SK-N-SH (cell line): ENCODE data around the gene LEFTY1. TPM values are rescaled to one million over a fixed set of nuclear protein-coding genes. Genes with fewer than 3 reads are reported as not detected.

Experiments used
- CTCF ChIA-PET: fragments of 300-600, 350-600 bp; formaldehyde crosslinking; extraction: SDS; loops from one replicate; lab custom pipeline; 2021; lab: Yijun Ruan, JAX
- POLR2A ChIA-PET: fragments of 350-600 bp; sonication (Branson Sonifier 250); formaldehyde crosslinking; extraction: SDS; loops from one replicate; lab custom pipeline; 2020; ENCODE audit warnings: antibody characterized with exemption, inconsistent platforms; lab: Yijun Ruan, JAX
- DNase-seq: peaks from one replicate; pipeline ENCODE4 v3.0.0; 2012
- H2AFZ ChIP-seq: fragments of 200-600 bp; sonication (generic); 2 replicates; pipeline ENCODE4 v1.8.1; 2016; ENCODE audit warnings: antibody characterized with exemption, mild to moderate bottlenecking, low read depth
- H3F3A ChIP-seq: fragments of 200-600 bp; sonication (generic); replicated peaks from 2 replicates; pipeline ENCODE3; 2016; ENCODE audit warnings: antibody characterized with exemption, mild to moderate bottlenecking; ENCODE audit not compliant: insufficient read depth
- H3K27ac ChIP-seq, 2 experiments: fragments of 200-500 bp in 1 of 2; fragments of 200-600 bp in 1 of 2; sonication (Bioruptor generic) in 1 of 2; sonication (generic), shearing (Covaris generic) in 1 of 2; 2 replicates each; pipeline versions ENCODE4 v1.5.1 to v1.6.1; 2014 to 2016; ENCODE audit warnings: low read depth in 2 of 2, inconsistent platforms in 1 of 2, low read length in 1 of 2, mild to moderate bottlenecking in 1 of 2, mixed read lengths in 1 of 2
- H3K27me3 ChIP-seq: fragments of 200-600 bp; sonication (generic), shearing (Covaris generic); 2 replicates; pipeline ENCODE4 v1.6.1; 2016; ENCODE audit warnings: mixed run types; ENCODE audit not compliant: insufficient read depth
- H3K36me3 ChIP-seq, 2 experiments: fragments of 200-500 bp in 1 of 2; fragments of 200-600 bp in 1 of 2; sonication (Bioruptor generic) in 1 of 2; sonication (generic) in 1 of 2; replicated peaks in 1 of 2; 2 replicates each; pipeline versions ENCODE3 to v1.5.1; 2014 to 2016; ENCODE audit warnings: low read length in 1 of 2, mild to moderate bottlenecking in 1 of 2; ENCODE audit not compliant: insufficient read depth in 2 of 2, control insufficient read depth in 1 of 2
- H3K4me1 ChIP-seq, 2 experiments: fragments of 200-500 bp in 1 of 2; fragments of 200-600 bp in 1 of 2; sonication (Bioruptor generic) in 1 of 2; sonication (generic), shearing (Covaris generic) in 1 of 2; 2 replicates each; pipeline versions ENCODE4 v1.5.1 to v1.6.1; 2014 to 2016; ENCODE audit warnings: low read depth in 1 of 2, low read length in 1 of 2, mixed run types in 1 of 2; ENCODE audit not compliant: insufficient read depth in 2 of 2, control insufficient read depth in 1 of 2
- H3K4me2 ChIP-seq: fragments of 200-600 bp; sonication (generic), shearing (Covaris generic); 2 replicates; pipeline ENCODE4 v1.6.1; 2017; ENCODE audit warnings: mixed run types
- H3K4me3 ChIP-seq, 2 experiments: fragments of 200-500 bp in 1 of 2; fragments of 200-600 bp in 1 of 2; sonication (Bioruptor generic) in 1 of 2; sonication (generic), shearing (Covaris generic) in 1 of 2; 2 replicates each; pipeline versions ENCODE4 v1.5.1 to v1.8.1; 2014 to 2016; ENCODE audit warnings: low read depth in 2 of 2, inconsistent platforms in 1 of 2, low read length in 1 of 2, mild to moderate bottlenecking in 1 of 2, mixed read lengths in 1 of 2, moderate library complexity in 1 of 2
- H3K79me2 ChIP-seq: fragments of 200-600 bp; sonication (generic); 2 replicates; pipeline ENCODE4 v1.8.1; 2017; ENCODE audit warnings: mild to moderate bottlenecking; ENCODE audit not compliant: insufficient read depth
- H3K9ac ChIP-seq: fragments of 200-600 bp; sonication (generic); 2 replicates; pipeline ENCODE4 v1.6.1; 2017; ENCODE audit warnings: mixed run types
- H3K9me2 ChIP-seq: fragments of 200-600 bp; sonication (generic); 2 replicates; pipeline ENCODE4 v1.6.1; 2017; ENCODE audit warnings: mixed run types
- H3K9me3 ChIP-seq: fragments of 200-600 bp; sonication (generic); 2 replicates; pipeline ENCODE4 v1.6.1; 2017; ENCODE audit warnings: mixed run types, mild to moderate bottlenecking, moderate library complexity
- H4K20me1 ChIP-seq: fragments of 200-600 bp; sonication (generic); 2 replicates; pipeline ENCODE4 v1.6.1; 2017; ENCODE audit warnings: mild to moderate bottlenecking, mixed run types; ENCODE audit not compliant: insufficient read depth
- CHD2 ChIP-seq: fragments of 150-350 bp; IDR thresholded peaks from 2 replicates; pipeline ENCODE4 v1.6.1; 2018; ENCODE audit warnings: low read length; ENCODE audit not compliant: partially characterized antibody
- ELF1 ChIP-seq: IDR thresholded peaks from 2 replicates; pipeline ENCODE4 v1.4.0; 2012
- EP300 ChIP-seq, 2 experiments: IDR thresholded peaks; 2 replicates each; pipeline versions ENCODE4 v1.4.0 to v1.6.1; 2012; ENCODE audit warnings: borderline replicate concordance in 1 of 2, low read depth in 1 of 2, low read length in 1 of 2
- EZH2phosphoT487 ChIP-seq: fragments of 200-600 bp; sonication (generic); IDR thresholded peaks from 2 replicates; pipeline ENCODE4 v1.6.1; 2017; ENCODE audit warnings: low read depth, mixed run types, mild to moderate bottlenecking, antibody characterized with exemption, moderate library complexity, borderline replicate concordance
- MAX ChIP-seq: IDR thresholded peaks from 2 replicates; pipeline ENCODE4 v1.4.0; 2012; ENCODE audit warnings: low read depth
- NFIC ChIP-seq: IDR thresholded peaks from 2 replicates; pipeline ENCODE4 v1.4.0; 2012; ENCODE audit warnings: borderline replicate concordance
- REST ChIP-seq: IDR thresholded peaks from 2 replicates; pipeline ENCODE4 v1.6.1; 2012; ENCODE audit warnings: mild to moderate bottlenecking, low read depth, low read length, moderate library complexity
- TAF1 ChIP-seq: IDR thresholded peaks from 2 replicates; pipeline ENCODE4 v1.6.1; 2012; ENCODE audit warnings: low read depth, mild to moderate bottlenecking, low read length, moderate library complexity, borderline replicate concordance
- TEAD4 ChIP-seq: IDR thresholded peaks from 2 replicates; pipeline ENCODE4 v1.4.0; 2012; ENCODE audit warnings: mild to moderate bottlenecking, borderline replicate concordance; ENCODE audit not compliant: insufficient read depth
- WGBS: methylation state at CpG from one replicate; pipeline ENCODE4 v1.1.6; 2017; ENCODE audit warnings: low lambda C conversion rate; 5-methylcytosine and 5-hydroxymethylcytosine counted together
- polyA plus RNA-seq, 3 experiments: library from polyadenylated mRNA; depleted of rRNA; stranded (reverse); fragments of >200 nt; gene quantifications; 2 replicates each; pipeline ENCODE4 v1.2.3, GENCODE V29; 2012
- TF ChIP-seq, protein P1 (sequence below): IDR thresholded peaks from 2 replicates; pipeline ENCODE4 v1.4.0; 2012; ENCODE audit warnings: low read depth, borderline replicate concordance
- TF ChIP-seq, protein P2 (sequence below): IDR thresholded peaks from 2 replicates; pipeline ENCODE4; 2012

The LEFTY1 gene
- polyA plus RNA-seq, 1 of the 3 experiments (the other 2 are of a cell fraction): 0.07 TPM

DNA sequence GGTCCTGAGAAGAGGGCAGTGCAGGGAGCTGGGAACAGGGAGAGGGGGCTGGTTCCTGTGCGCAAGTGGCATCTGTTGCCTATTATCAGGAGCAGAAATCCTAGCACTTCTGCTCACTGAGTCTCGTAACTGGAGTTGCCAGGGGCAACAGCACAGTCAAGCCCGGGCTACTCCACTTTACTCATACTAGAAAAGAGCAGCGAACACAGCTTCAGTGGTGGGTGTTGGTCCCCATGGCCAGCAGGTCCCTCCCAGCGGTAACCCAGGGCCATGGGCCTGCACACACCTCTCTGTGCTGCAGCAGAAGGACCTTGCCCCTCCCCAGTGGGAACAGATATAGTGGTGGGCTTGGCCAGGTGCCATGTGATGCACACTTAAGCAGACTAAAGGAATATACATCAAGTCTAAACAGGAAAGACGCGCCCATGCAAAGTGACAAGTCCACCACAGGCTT, 26.6 kb upstream of the LEFTY1 start (continued):
- TF ChIP-seq, protein P1, sequence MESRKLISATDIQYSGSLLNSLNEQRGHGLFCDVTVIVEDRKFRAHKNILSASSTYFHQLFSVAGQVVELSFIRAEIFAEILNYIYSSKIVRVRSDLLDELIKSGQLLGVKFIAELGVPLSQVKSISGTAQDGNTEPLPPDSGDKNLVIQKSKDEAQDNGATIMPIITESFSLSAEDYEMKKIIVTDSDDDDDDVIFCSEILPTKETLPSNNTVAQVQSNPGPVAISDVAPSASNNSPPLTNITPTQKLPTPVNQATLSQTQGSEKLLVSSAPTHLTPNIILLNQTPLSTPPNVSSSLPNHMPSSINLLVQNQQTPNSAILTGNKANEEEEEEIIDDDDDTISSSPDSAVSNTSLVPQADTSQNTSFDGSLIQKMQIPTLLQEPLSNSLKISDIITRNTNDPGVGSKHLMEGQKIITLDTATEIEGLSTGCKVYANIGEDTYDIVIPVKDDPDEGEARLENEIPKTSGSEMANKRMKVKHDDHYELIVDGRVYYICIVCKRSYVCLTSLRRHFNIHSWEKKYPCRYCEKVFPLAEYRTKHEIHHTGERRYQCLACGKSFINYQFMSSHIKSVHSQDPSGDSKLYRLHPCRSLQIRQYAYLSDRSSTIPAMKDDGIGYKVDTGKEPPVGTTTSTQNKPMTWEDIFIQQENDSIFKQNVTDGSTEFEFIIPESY: no peak
- TF ChIP-seq EP300 (IDR thresholded peaks at IDR 0.05; ENCODE audit: borderline replicate concordance in 1 of 2, low read depth in 1 of 2, low read length in 1 of 2): peak in 1 of 2 experiments; percentile 42; a peak in 2 of 4 replicates
- no peak for TF ChIP-seq CHD2
- TF ChIP-seq MAX: no peak
- no peak for TF ChIP-seq NFIC
- TF ChIP-seq, protein P2, sequence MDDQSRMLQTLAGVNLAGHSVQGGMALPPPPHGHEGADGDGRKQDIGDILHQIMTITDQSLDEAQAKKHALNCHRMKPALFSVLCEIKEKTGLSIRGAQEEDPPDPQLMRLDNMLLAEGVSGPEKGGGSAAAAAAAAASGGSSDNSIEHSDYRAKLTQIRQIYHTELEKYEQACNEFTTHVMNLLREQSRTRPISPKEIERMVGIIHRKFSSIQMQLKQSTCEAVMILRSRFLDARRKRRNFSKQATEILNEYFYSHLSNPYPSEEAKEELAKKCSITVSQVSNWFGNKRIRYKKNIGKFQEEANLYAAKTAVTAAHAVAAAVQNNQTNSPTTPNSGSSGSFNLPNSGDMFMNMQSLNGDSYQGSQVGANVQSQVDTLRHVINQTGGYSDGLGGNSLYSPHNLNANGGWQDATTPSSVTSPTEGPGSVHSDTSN: no peak
- TF ChIP-seq REST: no peak
- no peak for TF ChIP-seq TAF1

GRCh38 chr1:225914947-225915346, 26.0 kb upstream of the LEFTY1 start:
- Histone ChIP-seq H3K9me2 (no peaks in the 10 kb centered on the region), H2AFZ (no peak overlapping the region), H3K4me1 (peaks cover 8 to 39% of the 10 kb centered on the region in 2 experiments), H3K27ac (peak overlapping the region in 1 of 2 experiments; percentile 77; a peak in 2 of 4 replicates), H3K79me2 (no peaks in the 10 kb centered on the region), H3K9me3 (no peaks in the 10 kb centered on the region), H3K27me3 (no peaks in the 10 kb centered on the region), H3K9ac (no peak overlapping the region), H3K4me3 (no peak overlapping the region), H3F3A (no peaks in the 10 kb centered on the region), H3K36me3 (peaks cover 11 to 13% of the 10 kb centered on the region in 2 experiments), H4K20me1 (no peaks in the 10 kb centered on the region; the same call in 1 of the 2 replicates), H3K4me2 (no peak overlapping the region)
- peak; percentile 29 for DNase-seq
- CTCF ChIA-PET: interaction anchor here (1.0 to 4.2 kb wide), 3 partner anchors 138 to 440 kb away, joined by 3 to 14 read pairs (median 7); partner anchors contain the start of genes H3-3A and SRP9
- WGBS: 85% methylated on average over 6 of the region's 6 CpGs
- TF ChIP-seq TEAD4 (no peak), EZH2phosphoT487 (no peak), TAF1 (no peak), ELF1 (no peak)
- POLR2A ChIA-PET: interaction anchor here (1.2 to 2.0 kb wide), 2 partner anchors 9 to 35 kb away, joined by 3 to 10 read pairs; partner anchors contain the start of gene PYCR2
